Neural progenitor cell (in vitro differentiated cells): ENCODE measurements around the gene NATD1. TPM values are rescaled to one million over a fixed set of nuclear protein-coding genes. Genes with fewer than 3 reads are reported as not detected.
A peak's percentile ranks its signal among the peaks of the same experiment; 100 is the strongest.

ENCODE experiments used
- DNase-seq: peaks from one replicate; pipeline ENCODE4 v3.0.0-alpha.2; 2016; ENCODE audit warnings: low spot score
- H2AFZ ChIP-seq: fragments of 200-600 bp; sonication (generic); replicated peaks from 2 replicates; pipeline ENCODE4 v1.6.1; 2016; ENCODE audit warnings: antibody characterized with exemption
- H3F3A ChIP-seq: fragments of 200-600 bp; sonication (generic); 2 replicates; pipeline ENCODE4 v1.6.1; 2016; ENCODE audit warnings: antibody characterized with exemption, low read depth
- H3K27ac ChIP-seq: fragments of 200-600 bp; sonication (generic); 2 replicates; pipeline ENCODE4 v1.5.1; 2016; ENCODE audit warnings: mild to moderate bottlenecking
- H3K27me3 ChIP-seq: fragments of 200-600 bp; sonication (generic); 2 replicates; pipeline ENCODE4 v1.6.1; 2016; ENCODE audit warnings: mild to moderate bottlenecking, moderate library complexity
- H3K36me3 ChIP-seq: fragments of 200-600 bp; sonication (generic); 2 replicates; pipeline ENCODE4 v1.5.1; 2016
- H3K4me1 ChIP-seq: fragments of 200-600 bp; sonication (generic); 2 replicates; pipeline ENCODE4 v1.6.1; 2016; ENCODE audit warnings: mixed run types
- H3K4me2 ChIP-seq: fragments of 200-600 bp; sonication (generic); 2 replicates; pipeline ENCODE4 v1.6.1; 2016
- H3K4me3 ChIP-seq: fragments of 200-600 bp; sonication (generic); 2 replicates; pipeline ENCODE4 v1.5.1; 2016
- H3K79me2 ChIP-seq: fragments of 200-600 bp; sonication (generic); 2 replicates; pipeline ENCODE4 v1.6.1; 2016; ENCODE audit warnings: low read depth
- H3K9ac ChIP-seq: fragments of 200-600 bp; sonication (generic); 2 replicates; pipeline ENCODE4 v1.6.1; 2016
- H3K9me3 ChIP-seq: fragments of 200-600 bp; sonication (generic); 2 replicates; pipeline ENCODE4 v1.5.1; 2016; ENCODE audit warnings: low read depth
- H4K20me1 ChIP-seq: fragments of 200-600 bp; sonication (generic); 2 replicates; pipeline ENCODE4 v1.6.1; 2016; ENCODE audit warnings: low read depth
- H3K27ac Mint-ChIP-seq: 3 replicates; pipeline ENCODE4 v1.8.0; 2021; ENCODE audit warnings: mixed read lengths
- H3K27me3 Mint-ChIP-seq: 2 replicates; pipeline ENCODE4 v1.8.0; 2022; ENCODE audit warnings: low read depth, mild to moderate bottlenecking, inconsistent platforms, moderate library complexity, mixed read lengths; ENCODE audit not compliant: insufficient read depth
- H3K36me3 Mint-ChIP-seq: 3 replicates; pipeline ENCODE4 v1.8.0; 2021; ENCODE audit warnings: mixed read lengths
- H3K4me1 Mint-ChIP-seq: 3 replicates; pipeline ENCODE4 v1.8.0; 2021; ENCODE audit warnings: mixed read lengths
- H3K4me3 Mint-ChIP-seq: 3 replicates; pipeline ENCODE4 v1.8.0; 2021; ENCODE audit warnings: mild to moderate bottlenecking, moderate library complexity, mixed read lengths
- H3K9me3 Mint-ChIP-seq: 3 replicates; pipeline ENCODE4 v1.8.0; 2020; ENCODE audit warnings: mixed read lengths
- CTCF ChIP-seq: fragments of 200-600 bp; sonication (generic); IDR thresholded peaks from 2 replicates; pipeline ENCODE4 v1.5.1; 2017; ENCODE audit warnings: antibody characterized with exemption, mild to moderate bottlenecking
- EZH2 ChIP-seq: fragments of 200-600 bp; sonication (generic); IDR thresholded peaks from 2 replicates; pipeline ENCODE4 v1.6.1; 2017; ENCODE audit warnings: antibody characterized with exemption, mild to moderate bottlenecking, moderate library complexity
- EZH2phosphoT487 ChIP-seq: fragments of 200-600 bp; sonication (generic); IDR thresholded peaks from 2 replicates; pipeline ENCODE4 v1.6.1; 2017; ENCODE audit warnings: antibody characterized with exemption
- total RNA-seq: library from RNA; depleted of rRNA; stranded (reverse); fragments of >200 nt; gene quantifications from 2 replicates; pipeline ENCODE4 v1.2.3, GENCODE V29; 2015; ENCODE audit warnings: low replicate concordance

The NATD1 gene
- total RNA-seq, 1 donor from 2014 or later = 4.3 TPM

- no peak for TF ChIP-seq CTCF
- Mint-ChIP-seq H3K36me3 (no peaks in the 10 kb centered on the region), H3K9me3 (no peaks in the 10 kb centered on the region), H3K4me1 (peaks cover 36% of the 10 kb centered on the region), H3K27me3 (no peaks in the 10 kb centered on the region), H3K4me3 (peak overlapping the region; percentile 29), H3K27ac (peak overlapping the region; percentile 21)
- H2AFZ ChIP-seq = no peak overlapping the region
- H3K27me3 ChIP-seq = no peaks in the 10 kb centered on the region
- peak; percentile 38 for DNase-seq
- H3K4me1 ChIP-seq = peaks cover 24% of the 10 kb centered on the region
- peaks cover 80% of the 10 kb centered on the region for H4K20me1 ChIP-seq
- H3K9me3 ChIP-seq = no peaks in the 10 kb centered on the region
- no peaks in the 10 kb centered on the region for H3K36me3 ChIP-seq
- peak overlapping the region; percentile 10 for H3K4me2 ChIP-seq
- no peak overlapping the region for H3K9ac ChIP-seq
- peaks cover 83% of the 10 kb centered on the region for H3K79me2 ChIP-seq
- peaks cover 13% of the 10 kb centered on the region for H3F3A ChIP-seq
- no peak overlapping the region for H3K27ac ChIP-seq
- H3K4me3 ChIP-seq = no peak overlapping the region
Measured at GRCh38 chr17:21210411-21211076, 42.7 kb downstream of the NATD1 start.

- TF ChIP-seq CTCF (no peak), EZH2phosphoT487 (no peak), EZH2 (no peak)
Measured at GRCh38 chr17:21209511-21210175, 43.6 kb downstream of the NATD1 start.

DNA sequence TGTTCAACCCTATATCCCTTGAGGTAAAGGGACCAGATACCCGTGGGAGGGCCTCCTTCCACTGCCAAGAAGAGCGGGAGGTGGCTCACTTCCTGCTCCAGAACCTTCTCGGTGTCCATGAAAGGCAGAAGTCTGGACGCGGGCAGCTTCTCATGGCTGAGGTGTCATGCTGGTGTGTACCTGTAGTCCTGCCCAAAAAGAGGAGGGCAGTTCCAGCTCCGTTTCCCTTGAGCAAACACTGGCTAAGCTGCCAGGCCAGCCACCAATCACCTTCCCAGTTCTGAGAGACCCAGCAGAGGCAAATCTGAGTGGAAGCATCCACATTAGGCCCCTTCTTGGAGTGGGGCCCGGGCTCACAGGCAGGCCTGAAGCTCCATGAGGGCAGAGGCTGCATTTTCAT lies 44.9 kb downstream of the NATD1 start:
- H3K27me3 ChIP-seq = no peaks in the 10 kb centered on the region
- TF ChIP-seq CTCF (no peak), EZH2 (no peak), EZH2phosphoT487 (no peak)
- H3K9me3 ChIP-seq = no peaks in the 10 kb centered on the region
- no peak overlapping the region for H3K27ac ChIP-seq
- no peaks in the 10 kb centered on the region for H3K36me3 ChIP-seq
- H4K20me1 ChIP-seq = peaks cover 100% of the 10 kb centered on the region
- no peak overlapping the region for H2AFZ ChIP-seq
- H3K4me2 ChIP-seq = no peak overlapping the region
- peaks cover 21% of the 10 kb centered on the region for H3K4me1 ChIP-seq
- no peak overlapping the region for H3K9ac ChIP-seq
- peaks cover 39% of the 10 kb centered on the region for H3K4me1 Mint-ChIP-seq
- H3K9me3 Mint-ChIP-seq = no peaks in the 10 kb centered on the region
- DNase-seq = no peak
- no peaks in the 10 kb centered on the region for H3K27me3 Mint-ChIP-seq
- H3K4me3 Mint-ChIP-seq = no peak overlapping the region
- H3K4me3 ChIP-seq = no peak overlapping the region
- H3K36me3 Mint-ChIP-seq = no peaks in the 10 kb centered on the region
- H3K27ac Mint-ChIP-seq = no peak overlapping the region
- H3F3A ChIP-seq = no peaks in the 10 kb centered on the region
- peaks cover 99% of the 10 kb centered on the region for H3K79me2 ChIP-seq

More at GRCh38 chr17:21209511-21210175, 43.6 kb downstream of the NATD1 start:
- Mint-ChIP-seq H3K36me3 (no peaks in the 10 kb centered on the region), H3K27me3 (no peaks in the 10 kb centered on the region), H3K4me1 (peaks cover 37% of the 10 kb centered on the region), H3K9me3 (no peaks in the 10 kb centered on the region), H3K4me3 (no peak overlapping the region), H3K27ac (no peak overlapping the region)
- Histone ChIP-seq H3K9me3 (no peaks in the 10 kb centered on the region), H3K9ac (no peak overlapping the region), H3F3A (peaks cover 4% of the 10 kb centered on the region), H3K4me2 (peak overlapping the region; percentile 10), H3K27me3 (no peaks in the 10 kb centered on the region), H3K4me1 (peaks cover 21% of the 10 kb centered on the region), H2AFZ (no peak overlapping the region), H3K27ac (no peak overlapping the region), H3K4me3 (no peak overlapping the region), H4K20me1 (peaks cover 89% of the 10 kb centered on the region), H3K79me2 (peaks cover 92% of the 10 kb centered on the region), H3K36me3 (no peaks in the 10 kb centered on the region)
- no peak for DNase-seq
